MM.1S (cell line): ENCODE measurements around the gene PRR18.

ENCODE experiments used
- DNase-seq: peaks from one replicate; pipeline ENCODE4 v3.0.0-alpha.2; 2015
- H2AFZ ChIP-seq: fragments of 300-600 bp; sonication (generic); 2 replicates; pipeline ENCODE4 v1.6.0; 2016; ENCODE audit warnings: antibody characterized with exemption, low read length
- H3F3A ChIP-seq: fragments of 300-600 bp; sonication (generic); 2 replicates; pipeline ENCODE4 v1.6.1; 2016; ENCODE audit warnings: mild to moderate bottlenecking, antibody characterized with exemption, low read length, moderate library complexity, mixed read lengths; ENCODE audit not compliant: insufficient read depth
- H3K27ac ChIP-seq: fragments of 300-600 bp; sonication (generic); 2 replicates; pipeline ENCODE4 v1.5.1; 2016; ENCODE audit warnings: mild to moderate bottlenecking, low read length
- H3K27me3 ChIP-seq: fragments of 300-600 bp; sonication (generic); replicated peaks from 2 replicates; pipeline ENCODE4 v1.6.0; 2016; ENCODE audit warnings: low read length; ENCODE audit not compliant: insufficient read depth
- H3K36me3 ChIP-seq: fragments of 300-600 bp; sonication (generic); replicated peaks from 2 replicates; pipeline ENCODE4 v1.6.1; 2016; ENCODE audit warnings: mild to moderate bottlenecking, low read length, mixed read lengths; ENCODE audit not compliant: insufficient read depth
- H3K4me1 ChIP-seq: fragments of 300-600 bp; sonication (generic); 2 replicates; pipeline ENCODE4 v1.6.1; 2016; ENCODE audit warnings: low read length, mixed read lengths
- H3K4me2 ChIP-seq: fragments of 300-600 bp; sonication (generic); 2 replicates; pipeline ENCODE4 v1.6.0; 2016; ENCODE audit warnings: low read depth, low read length
- H3K4me3 ChIP-seq: fragments of 300-600 bp; sonication (generic); 2 replicates; pipeline ENCODE4 v1.5.1; 2016; ENCODE audit warnings: low read length, mixed read lengths
- H3K79me2 ChIP-seq: fragments of 300-600 bp; sonication (generic); 2 replicates; pipeline ENCODE4 v1.6.1; 2016; ENCODE audit warnings: mixed run types, low read length, mixed read lengths
- H3K9ac ChIP-seq: fragments of 300-600 bp; sonication (generic); 2 replicates; pipeline ENCODE4 v1.6.1; 2016; ENCODE audit warnings: low read length, mixed read lengths
- H3K9me2 ChIP-seq: fragments of 300-600 bp; sonication (generic); replicated peaks from 2 replicates; pipeline ENCODE4 v1.6.1; 2016; ENCODE audit warnings: mild to moderate bottlenecking, low read length, mixed read lengths; ENCODE audit not compliant: insufficient read depth
- H3K9me3 ChIP-seq: fragments of 300-600 bp; sonication (generic); replicated peaks from 2 replicates; pipeline ENCODE4 v1.6.1; 2016; ENCODE audit warnings: mild to moderate bottlenecking, low read length, mixed read lengths; ENCODE audit not compliant: insufficient read depth
- H4K20me1 ChIP-seq: fragments of 300-600 bp; sonication (generic); 2 replicates; pipeline ENCODE4 v1.6.1; 2016; ENCODE audit warnings: mild to moderate bottlenecking, low read length, moderate library complexity, mixed read lengths; ENCODE audit not compliant: insufficient read depth
- EZH2 ChIP-seq: fragments of 300-600 bp; sonication (generic); optimal IDR thresholded peaks from 2 replicates; pipeline ENCODE3; 2017; ENCODE audit warnings: low read depth, mild to moderate bottlenecking, antibody characterized with exemption, low read length, mixed read lengths
- EZH2phosphoT487 ChIP-seq: fragments of 300-600 bp; sonication (generic); IDR thresholded peaks from 2 replicates; pipeline ENCODE4 v1.6.1; 2018; ENCODE audit warnings: antibody characterized with exemption, low read length
- TF ChIP-seq, protein P1 (sequence below): fragments of 300-600 bp; sonication (generic); IDR thresholded peaks from 2 replicates; pipeline ENCODE4 v1.5.1; 2016; ENCODE audit warnings: antibody characterized with exemption, low read length, mixed read lengths

PRR18 gene

DNA sequence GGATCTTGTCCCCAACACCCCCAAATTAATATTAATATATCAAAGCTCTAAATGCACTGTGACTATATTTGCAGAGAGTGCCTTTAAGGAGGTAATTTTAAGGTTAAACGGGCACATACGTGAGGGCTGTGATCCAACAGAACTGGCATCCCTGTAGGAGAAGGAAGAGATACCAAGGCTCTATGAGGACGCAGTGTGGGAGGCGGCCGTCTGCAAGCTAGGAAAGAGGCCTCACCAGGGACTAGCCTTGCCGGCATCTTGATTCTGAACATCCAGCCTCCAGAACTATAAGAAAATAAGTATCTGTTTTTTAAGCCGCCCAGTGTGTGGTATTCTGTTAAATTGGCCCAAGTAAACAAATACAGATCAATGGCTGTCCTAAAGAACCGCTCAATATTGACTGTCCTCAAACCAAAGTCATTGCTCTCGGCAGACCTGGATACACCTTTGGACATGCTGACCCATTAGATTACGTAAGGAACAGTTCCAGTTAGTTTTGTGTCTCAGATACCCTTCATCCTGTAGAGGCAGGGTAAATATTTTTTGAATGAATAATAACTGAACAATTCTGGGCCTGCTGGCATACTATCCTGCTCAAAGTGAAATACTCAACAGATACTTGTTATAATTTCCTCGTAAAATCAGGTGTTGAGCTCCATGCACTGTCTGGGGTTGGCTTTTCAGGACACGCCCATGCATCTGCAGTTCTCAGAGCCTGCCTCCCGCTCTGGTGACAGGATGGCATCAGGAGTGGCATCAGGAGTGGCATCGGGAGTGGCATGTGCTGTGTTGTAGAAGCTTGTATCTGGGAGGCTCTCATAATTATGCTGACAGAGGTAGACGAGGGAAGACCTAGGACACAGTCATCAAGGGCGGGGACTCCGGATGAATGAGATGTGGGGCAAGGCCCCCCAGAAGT is 6.3 kb downstream of the PRR18 start:
- Histone ChIP-seq H2AFZ (no peak overlapping the region), H3K9me3 (no peaks in the 10 kb centered on the region)
- TF ChIP-seq, protein P1, sequence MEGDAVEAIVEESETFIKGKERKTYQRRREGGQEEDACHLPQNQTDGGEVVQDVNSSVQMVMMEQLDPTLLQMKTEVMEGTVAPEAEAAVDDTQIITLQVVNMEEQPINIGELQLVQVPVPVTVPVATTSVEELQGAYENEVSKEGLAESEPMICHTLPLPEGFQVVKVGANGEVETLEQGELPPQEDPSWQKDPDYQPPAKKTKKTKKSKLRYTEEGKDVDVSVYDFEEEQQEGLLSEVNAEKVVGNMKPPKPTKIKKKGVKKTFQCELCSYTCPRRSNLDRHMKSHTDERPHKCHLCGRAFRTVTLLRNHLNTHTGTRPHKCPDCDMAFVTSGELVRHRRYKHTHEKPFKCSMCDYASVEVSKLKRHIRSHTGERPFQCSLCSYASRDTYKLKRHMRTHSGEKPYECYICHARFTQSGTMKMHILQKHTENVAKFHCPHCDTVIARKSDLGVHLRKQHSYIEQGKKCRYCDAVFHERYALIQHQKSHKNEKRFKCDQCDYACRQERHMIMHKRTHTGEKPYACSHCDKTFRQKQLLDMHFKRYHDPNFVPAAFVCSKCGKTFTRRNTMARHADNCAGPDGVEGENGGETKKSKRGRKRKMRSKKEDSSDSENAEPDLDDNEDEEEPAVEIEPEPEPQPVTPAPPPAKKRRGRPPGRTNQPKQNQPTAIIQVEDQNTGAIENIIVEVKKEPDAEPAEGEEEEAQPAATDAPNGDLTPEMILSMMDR = no peak
- no peak for TF ChIP-seq EZH2
- no peak for TF ChIP-seq EZH2phosphoT487

DNA sequence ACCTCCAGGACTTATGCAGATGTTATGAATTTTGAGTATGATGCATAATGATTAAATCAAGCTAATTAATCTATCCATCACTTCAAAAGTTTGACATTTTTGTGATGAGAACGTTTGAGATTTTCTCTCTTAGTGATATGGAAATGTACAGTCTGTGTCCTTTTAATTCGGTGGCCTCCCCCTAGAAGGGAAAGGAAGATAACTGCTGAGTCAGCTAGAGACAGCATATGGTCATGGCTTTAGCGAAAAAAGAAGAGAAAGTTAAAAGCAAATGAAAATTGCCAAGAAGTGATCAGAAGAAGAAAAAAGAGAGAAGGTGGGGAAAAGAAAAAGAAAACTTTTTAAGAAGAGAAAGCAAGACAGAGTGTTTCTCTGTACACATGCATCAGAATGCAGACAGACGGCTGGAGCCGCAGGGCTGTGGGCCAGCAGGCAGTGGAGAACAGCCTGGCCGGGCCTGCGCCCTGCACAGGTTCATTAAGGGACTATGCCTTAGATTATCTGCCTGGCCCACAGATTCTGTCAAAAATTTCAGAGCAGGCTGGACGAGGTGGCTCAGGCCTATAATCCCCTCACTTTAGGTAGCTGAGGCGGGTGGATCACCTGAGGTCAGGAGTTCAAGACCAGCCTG is 7.7 kb downstream of the PRR18 start:
- Histone ChIP-seq H3K9me3 (no peaks in the 10 kb centered on the region), H4K20me1 (no peaks in the 10 kb centered on the region), H3K27me3 (no peaks in the 10 kb centered on the region), H3K9ac (no peak overlapping the region), H3K27ac (no peak overlapping the region), H3K4me3 (no peak overlapping the region), H3K79me2 (no peaks in the 10 kb centered on the region), H3K9me2 (no peaks in the 10 kb centered on the region), H3K36me3 (no peaks in the 10 kb centered on the region), H3K4me1 (no peaks in the 10 kb centered on the region), H3F3A (no peaks in the 10 kb centered on the region), H2AFZ (no peak overlapping the region), H3K4me2 (no peak overlapping the region)
- TF ChIP-seq EZH2phosphoT487 = no peak
- TF ChIP-seq EZH2 = no peak
- TF ChIP-seq, protein P1 = no peak
- DNase-seq = no peak

More for the DNA sequence above, 6.3 kb downstream of the PRR18 start:
- H3K79me2 ChIP-seq = no peaks in the 10 kb centered on the region
- H4K20me1 ChIP-seq = no peaks in the 10 kb centered on the region
- H3K36me3 ChIP-seq = no peaks in the 10 kb centered on the region
- H3K9me2 ChIP-seq = no peaks in the 10 kb centered on the region
- H3K27me3 ChIP-seq = no peaks in the 10 kb centered on the region
- H3F3A ChIP-seq = no peaks in the 10 kb centered on the region
- no peaks in the 10 kb centered on the region for H3K4me1 ChIP-seq
- H3K9ac ChIP-seq = no peak overlapping the region
- H3K4me3 ChIP-seq = no peak overlapping the region
- no peak overlapping the region for H3K4me2 ChIP-seq
- DNase-seq = no peak
- no peak overlapping the region for H3K27ac ChIP-seq

DNA sequence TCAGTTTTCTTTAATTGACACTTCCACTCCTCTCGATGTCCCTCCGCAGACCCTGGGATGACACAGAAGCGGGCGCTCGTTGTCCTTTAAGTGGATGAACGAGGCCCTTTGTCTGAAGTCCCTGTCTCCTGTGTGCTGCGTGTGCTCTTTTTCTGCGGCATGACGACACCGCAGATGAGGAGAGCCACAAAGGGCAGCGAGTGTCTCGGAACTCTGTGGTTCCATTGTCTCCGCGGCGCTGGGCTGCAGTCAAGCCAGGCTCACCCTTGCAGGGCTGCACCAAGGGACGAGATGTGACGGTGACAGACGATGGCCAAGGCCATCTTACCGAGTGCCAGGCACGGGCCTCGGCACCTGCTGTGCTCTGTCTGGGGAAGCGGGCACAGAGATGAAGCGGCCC is 10.6 kb downstream of the PRR18 start:
- TF ChIP-seq EZH2 = no peak
- no peak for TF ChIP-seq EZH2phosphoT487
- TF ChIP-seq, protein P1 = no peak
- DNase-seq = no peak
- no peaks in the 10 kb centered on the region for H3K27me3 ChIP-seq

More for the DNA sequence above, 10.6 kb downstream of the PRR18 start:
- H3K36me3 ChIP-seq = no peaks in the 10 kb centered on the region
- H3F3A ChIP-seq = no peaks in the 10 kb centered on the region
- no peak overlapping the region for H3K4me3 ChIP-seq
- H4K20me1 ChIP-seq = no peaks in the 10 kb centered on the region
- no peaks in the 10 kb centered on the region for H3K9me3 ChIP-seq
- no peaks in the 10 kb centered on the region for H3K79me2 ChIP-seq
- H3K4me1 ChIP-seq = no peaks in the 10 kb centered on the region
- H2AFZ ChIP-seq = no peak overlapping the region
- H3K27ac ChIP-seq = no peak overlapping the region
- no peak overlapping the region for H3K9ac ChIP-seq
- H3K4me2 ChIP-seq = no peak overlapping the region
- H3K9me2 ChIP-seq = no peaks in the 10 kb centered on the region
